Sigmoid colon (tissue), 7 donors: ENCODE data around the gene PXDN. TPM values are rescaled to one million over a fixed set of nuclear protein-coding genes. Genes with fewer than 3 reads are reported as not detected.

Experiments
- DNase-seq: peaks from one replicate; pipeline ENCODE4 v3.0.0-alpha.2; 2019
- H3K27ac ChIP-seq, 4 donors: fragments of 200-600 bp; sonication (generic); one replicate each; pipeline ENCODE4 v1.5.1; 2016 to 2019; ENCODE audit warnings: mild to moderate bottlenecking in 1 of 4
- H3K27me3 ChIP-seq, 3 donors: fragments of 200-600 bp; sonication (generic); one replicate each; pipeline ENCODE4 v1.5.1; 2019; ENCODE audit warnings: mild to moderate bottlenecking in 1 of 3
- H3K36me3 ChIP-seq, 4 donors: fragments of 200-600 bp; sonication (generic); one replicate each; pipeline ENCODE4 v1.5.1; 2016 to 2019
- H3K4me1 ChIP-seq, 4 donors: fragments of 200-600 bp; sonication (generic); one replicate each; pipeline ENCODE4 v1.5.1; 2017 to 2019
- H3K4me3 ChIP-seq, 4 donors: fragments of 200-600 bp; sonication (generic); one replicate each; pipeline ENCODE4 v1.5.1; 2017 to 2019; ENCODE audit warnings: mild to moderate bottlenecking in 2 of 4, moderate library complexity in 1 of 4
- H3K9me3 ChIP-seq, 4 donors: fragments of 200-600 bp in 3 of 4; sonication (generic) in 3 of 4; one replicate each; pipeline versions ENCODE4 v1.5.1 to v1.6.1; 2013 to 2019
- CTCF ChIP-seq, 4 experiments: fragments of 450-650 bp in 3 of 4; fragments of 200-600 bp in 1 of 4; IDR thresholded peaks; one replicate each; pipeline ENCODE4 v1.5.1; 2016 to 2019; ENCODE audit warnings: antibody characterized with exemption in 4 of 4, mild to moderate bottlenecking in 3 of 4, moderate library complexity in 2 of 4
- EP300 ChIP-seq, 4 donors: sonication (generic); formaldehyde crosslinking; IDR thresholded peaks; one replicate each; pipeline ENCODE4 v1.6.1; 2017; ENCODE audit warnings: antibody characterized with exemption in 4 of 4
- POLR2A ChIP-seq, 2 donors: fragments of 450-650 bp; IDR thresholded peaks; one replicate each; pipeline ENCODE4 v1.6.1; 2016; ENCODE audit warnings: antibody characterized with exemption in 2 of 2, mild to moderate bottlenecking in 2 of 2, moderate library complexity in 2 of 2
- POLR2AphosphoS5 ChIP-seq, 4 donors: sonication (generic); formaldehyde crosslinking; IDR thresholded peaks; one replicate each; pipeline ENCODE4 v1.6.1; 2017; ENCODE audit warnings: antibody characterized with exemption in 4 of 4
- WGBS, 2 donors: extraction: QIAGEN DNeasy Blood & Tissue Kit; methylation state at CpG; one replicate each; pipeline ENCODE4 v1.1.7; 2013; 5-methylcytosine and 5-hydroxymethylcytosine counted together
- intact Hi-C: fragments of 100-400 bp; cut with DNase I; formaldehyde crosslinking; loops from one replicate; pipeline ENCODE4 v1.15.1; 2023
- polyA plus RNA-seq, 3 donors: library from polyadenylated mRNA; stranded (reverse); fragments of 200-250 nt; gene quantifications; one replicate each; pipeline ENCODE4 v1.2.3, GENCODE V29; 2013
- total RNA-seq, 4 donors: library from RNA; depleted of rRNA; stranded (reverse); fragments of >200 nt; gene quantifications; one replicate each; pipeline ENCODE4 v1.1.0, GENCODE V29; 2016
- donor health status: healthy with polysubstance abuse.
- donor health status: Bipolar disorder and iron deficiency.
- donor health status: healthy.

Gene PXDN
- total and polyA plus RNA-seq, 7 donors, result 1.2 to 126 (median 34.4) TPM

GRCh38 chr2:1748741-1749488 is 4.6 kb upstream of the PXDN start:
- Histone ChIP-seq H3K9me3 (no peaks in the 10 kb centered on the region), H3K4me3 (no peak overlapping the region), H3K27ac (no peak overlapping the region), H3K27me3 (no peaks in the 10 kb centered on the region), H3K36me3 (no peaks in the 10 kb centered on the region), H3K4me1 (peaks cover 0 to 22% (median 17%) of the 10 kb centered on the region in 4 donors)
- TF ChIP-seq POLR2A (IDR thresholded peaks at IDR 0.05), result no peak
- no peak for TF ChIP-seq EP300 (IDR thresholded peaks at IDR 0.05)
- no peak for TF ChIP-seq CTCF (IDR thresholded peaks at IDR 0.05)
- TF ChIP-seq POLR2AphosphoS5 (IDR thresholded peaks at IDR 0.05), result no peak
- no peak for DNase-seq
- WGBS, 2 donors, result 80 to 86% methylated on average over 17 of the region's 17 CpGs
- intact Hi-C loops, result loop anchor here (5.0 kb wide), 1 partner anchor 197 kb away; no protein-coding TSS in a partner anchor

- H3K36me3 ChIP-seq, result no peaks in the 10 kb centered on the region
- no peaks in the 10 kb centered on the region for H3K9me3 ChIP-seq
- 66 to 73% methylated on average over 6 of the region's 6 CpGs for WGBS, 2 donors
- H3K4me3 ChIP-seq, result no peak overlapping the region
- no peak for TF ChIP-seq CTCF (IDR thresholded peaks at IDR 0.05)
- TF ChIP-seq EP300 (IDR thresholded peaks at IDR 0.05), result no peak
- TF ChIP-seq POLR2A (IDR thresholded peaks at IDR 0.05), result no peak
- TF ChIP-seq POLR2AphosphoS5 (IDR thresholded peaks at IDR 0.05), result no peak
- H3K27ac ChIP-seq, result no peak overlapping the region
- peaks cover 0 to 22% (median 17%) of the 10 kb centered on the region in 4 donors for H3K4me1 ChIP-seq
- intact Hi-C loops, result loop anchor here (5.0 kb wide), 1 partner anchor 196 kb away; no protein-coding TSS in a partner anchor
- no peak for DNase-seq
- no peaks in the 10 kb centered on the region for H3K27me3 ChIP-seq
Measured at GRCh38 chr2:1748176-1748740, 3.9 kb upstream of the PXDN start.

- Histone ChIP-seq H3K4me3 (no peak overlapping the region), H3K4me1 (peaks cover 0 to 24% (median 22%) of the 10 kb centered on the region in 4 donors), H3K36me3 (no peaks in the 10 kb centered on the region), H3K27me3 (no peaks in the 10 kb centered on the region), H3K27ac (no peak overlapping the region), H3K9me3 (no peaks in the 10 kb centered on the region)
- TF ChIP-seq EP300 (IDR thresholded peaks at IDR 0.05), result no peak
- no peak for TF ChIP-seq POLR2AphosphoS5 (IDR thresholded peaks at IDR 0.05)
- TF ChIP-seq CTCF (IDR thresholded peaks at IDR 0.05), result no peak
- TF ChIP-seq POLR2A (IDR thresholded peaks at IDR 0.05), result no peak
- intact Hi-C loops, result loop anchor here (5.0 kb wide), 1 partner anchor 195 kb away; no protein-coding TSS in a partner anchor
- no peak for DNase-seq
- WGBS, 2 donors, result 85 to 89% methylated on average over 26 of the region's 26 CpGs
Measured at GRCh38 chr2:1747065-1747941, 3.0 kb upstream of the PXDN start.

GRCh38 chr2:1746174-1747064 is 2.1 kb upstream of the PXDN start:
- H3K4me1 ChIP-seq, result peaks cover 0 to 30% (median 28%) of the 10 kb centered on the region in 4 donors

More at GRCh38 chr2:1746174-1747064, 2.1 kb upstream of the PXDN start:
- Histone ChIP-seq H3K9me3 (no peaks in the 10 kb centered on the region), H3K27me3 (no peaks in the 10 kb centered on the region), H3K4me3 (no peak overlapping the region), H3K27ac (no peak overlapping the region), H3K36me3 (no peaks in the 10 kb centered on the region)
- DNase-seq, result no peak
- intact Hi-C loops, result loop anchor here (5.0 kb wide), 1 partner anchor 194 kb away; no protein-coding TSS in a partner anchor
- no peak for TF ChIP-seq POLR2AphosphoS5 (IDR thresholded peaks at IDR 0.05)
- no peak for TF ChIP-seq POLR2A (IDR thresholded peaks at IDR 0.05)
- no peak for TF ChIP-seq CTCF (IDR thresholded peaks at IDR 0.05)
- TF ChIP-seq EP300 (IDR thresholded peaks at IDR 0.05), result no peak
- WGBS, 2 donors, result 78 to 91% methylated on average over 9 of the region's 9 CpGs
